LNCaP clone FGC (cell line): ENCODE measurements around the gene ITPKA.

Experiments
- DNase-seq: peaks from one replicate; pipeline ENCODE4 v3.0.0-alpha.2; 2011; ENCODE audit warnings: low read depth
- H3K4me3 ChIP-seq: 2 replicates; pipeline ENCODE4 v1.5.1; 2011; ENCODE audit warnings: mild to moderate bottlenecking, low read depth, low read length, control low read depth
- CTCF ChIP-seq: IDR thresholded peaks from 2 replicates; pipeline ENCODE4 v1.5.1; 2012; ENCODE audit warnings: mild to moderate bottlenecking; ENCODE audit not compliant: control insufficient read depth, insufficient read depth; ENCODE audit errors: extremely low read depth

Gene ITPKA

DNA sequence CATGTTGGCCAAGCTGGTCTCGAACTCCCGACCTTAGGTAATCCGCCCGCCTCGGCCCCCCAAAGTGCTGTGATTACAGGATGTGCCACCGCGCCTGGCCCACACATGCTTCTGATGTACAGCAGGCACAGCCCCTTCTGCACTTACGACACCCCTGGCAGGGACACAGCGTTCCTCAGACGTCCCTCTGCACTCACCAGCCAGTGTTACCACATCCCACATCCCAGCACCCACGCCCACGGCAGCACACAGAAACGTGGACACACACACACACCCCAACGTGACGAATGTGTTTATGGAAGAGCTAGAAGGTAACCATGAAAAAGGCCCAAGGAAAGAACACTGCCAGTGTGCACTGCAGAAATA, 51.0 kb downstream of the ITPKA start:
- DNase-seq = no peak
- peak overlapping the region; percentile 83 for H3K4me3 ChIP-seq
- no peak for TF ChIP-seq CTCF

DNA sequence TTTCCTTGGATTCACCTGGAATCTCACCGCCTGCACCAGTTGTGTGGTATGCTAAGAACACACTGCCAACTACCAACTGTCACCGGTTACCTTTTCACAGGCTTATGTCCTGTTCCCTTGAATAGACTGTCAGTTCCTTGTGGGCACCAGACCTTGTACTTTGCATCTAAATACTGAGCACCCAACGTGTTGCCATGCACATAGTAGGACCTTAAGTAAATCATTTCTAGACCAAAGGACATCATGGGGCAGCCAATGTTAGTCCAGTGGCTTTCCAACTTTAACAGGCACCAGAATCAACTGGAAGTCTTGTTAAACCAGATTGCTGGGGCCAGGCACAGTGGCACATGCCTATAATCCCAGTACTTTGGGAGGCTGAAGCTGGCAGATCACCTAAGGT, 51.5 kb downstream of the ITPKA start:
- TF ChIP-seq CTCF = no peak
- no peak for DNase-seq
- H3K4me3 ChIP-seq = no peak overlapping the region

GRCh38 chr15:41546851-41547786, 53.4 kb downstream of the ITPKA start:
- DNase-seq = no peak
- no peak for TF ChIP-seq CTCF
- no peak overlapping the region for H3K4me3 ChIP-seq

DNA sequence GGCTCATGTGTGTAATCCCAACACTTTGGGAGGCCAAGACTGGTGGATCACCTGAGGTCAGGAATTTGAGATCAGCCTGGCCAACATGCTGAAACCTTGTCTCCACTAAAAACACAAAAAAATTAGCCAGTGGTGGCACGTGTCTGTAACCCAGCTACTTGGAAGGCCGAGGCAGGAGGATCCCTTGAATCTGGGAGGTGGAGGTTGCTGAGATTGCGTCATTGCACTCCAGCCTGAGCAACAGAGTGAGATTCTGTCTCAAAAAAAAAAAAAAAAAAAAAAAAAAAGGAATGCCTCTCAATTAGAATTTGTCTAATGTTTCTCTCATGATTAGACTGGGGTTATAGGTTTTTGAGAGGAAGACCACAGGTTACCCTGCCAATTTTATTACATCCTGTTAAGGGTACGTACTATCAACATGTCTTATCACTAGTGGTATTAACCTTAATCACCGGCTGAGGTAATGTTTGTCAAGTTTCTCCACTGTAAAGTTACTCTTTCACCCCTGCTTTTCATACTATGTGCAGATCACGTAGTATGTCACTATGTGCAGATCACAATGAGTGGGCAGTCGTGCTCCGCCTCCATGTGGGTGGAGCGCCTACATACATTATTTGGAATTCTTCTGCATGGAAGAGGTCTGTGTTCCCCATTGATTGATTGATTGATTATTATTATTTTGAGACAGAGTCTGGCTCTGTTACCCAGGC, 56.5 kb downstream of the ITPKA start:
- no peak for DNase-seq
- H3K4me3 ChIP-seq = no peak overlapping the region
- no peak for TF ChIP-seq CTCF
